Ishikawa (cell line): Measurements from ENCODE around the gene KBTBD2.

Experiments used
- CEBPB ChIP-seq: IDR thresholded peaks from 2 replicates; pipeline ENCODE4 v1.6.1; 2012
- EP300 ChIP-seq: IDR thresholded peaks from 2 replicates; pipeline ENCODE4 v1.6.1; 2012; ENCODE audit warnings: borderline replicate concordance
- FOXM1 ChIP-seq: IDR thresholded peaks from 2 replicates; pipeline ENCODE4 v1.6.1; 2012; ENCODE audit warnings: low read depth, borderline replicate concordance
- MAX ChIP-seq: IDR thresholded peaks from 2 replicates; pipeline ENCODE4 v1.6.1; 2012
- REST ChIP-seq: IDR thresholded peaks from 2 replicates; pipeline ENCODE4 v1.6.1; 2012; ENCODE audit warnings: low read depth, mild to moderate bottlenecking
- TEAD4 ChIP-seq: IDR thresholded peaks from 2 replicates; pipeline ENCODE4 v1.6.1; 2012
- YY1 ChIP-seq: IDR thresholded peaks from 2 replicates; pipeline ENCODE4 v1.6.1; 2012; ENCODE audit warnings: low read depth

GRCh38 chr7:32860090-32860489 lies 31.5 kb downstream of the KBTBD2 start:
- TF ChIP-seq CEBPB (no peak), YY1 (no peak), TEAD4 (no peak), EP300 (no peak), REST (no peak), FOXM1 (no peak), MAX (no peak)
